ENCODE measurements around the gene RGL1.

DNA sequence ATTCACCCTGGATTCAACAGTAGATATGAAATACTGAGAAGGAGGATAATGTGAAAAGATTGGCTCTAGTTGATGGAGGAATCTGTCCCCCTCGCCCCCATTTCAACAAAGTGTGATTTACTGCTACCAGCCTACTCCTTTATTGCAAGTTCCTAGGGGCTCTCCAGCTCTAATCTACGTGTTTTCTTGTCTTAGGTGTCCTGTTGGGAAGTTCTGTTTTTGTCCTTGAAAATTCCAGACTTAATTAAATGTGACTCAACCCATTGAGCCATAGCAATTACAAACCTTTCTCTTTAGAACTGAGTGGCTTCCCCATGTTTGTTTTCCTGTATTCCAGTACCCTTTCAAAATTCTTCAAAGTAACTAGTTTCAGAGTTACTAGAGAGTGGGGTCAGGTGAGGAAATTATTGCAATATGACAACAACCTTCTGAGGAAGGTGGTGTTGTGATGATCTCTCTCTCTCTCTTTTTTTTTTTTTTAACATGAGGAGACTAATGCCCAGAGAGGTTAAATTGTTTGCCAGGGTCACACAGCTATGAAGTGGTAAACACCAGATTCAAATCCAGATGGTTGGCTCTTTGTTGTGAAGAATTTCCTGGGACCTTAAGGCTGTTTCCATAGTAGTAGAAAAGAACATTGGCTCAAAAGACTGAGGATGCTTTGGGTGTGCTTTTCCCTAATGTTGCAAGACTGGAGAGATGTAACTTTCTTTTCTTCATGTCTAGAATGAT lies 3.5 kb downstream of the RGL1 start:
- TF ChIP-seq EP300 (IDR thresholded peaks at IDR 0.05) (no peak), CTCF (IDR thresholded peaks at IDR 0.05) (no peak)

Data from tibial nerve (tissue), 4 donors.